Psoas muscle (tissue), 8 donors: ENCODE measurements around the gene RIN1. TPM values are rescaled to one million over a fixed set of nuclear protein-coding genes. Genes with fewer than 3 reads are reported as not detected.

Experiments used
- ATAC-seq, 4 donors: fragments of 200-7000 bp; cut with Tn5 transposase; one replicate each; pipeline ENCODE4 v1.9.1; 2020; ENCODE audit warnings: moderate library complexity in 3 of 4, mild to moderate bottlenecking in 2 of 4
- DNase-seq, 2 donors: peaks; one replicate each; pipeline ENCODE4 v3.0.0-alpha.2; 2020
- H3K27ac ChIP-seq: fragments of 200-600 bp; one replicate; pipeline ENCODE4 v1.8.0; 2022
- H3K27me3 ChIP-seq, 3 donors: fragments of 200-600 bp in 1 of 3; one replicate each; pipeline versions ENCODE4 v1.6.1 to v1.8.0; 2013 to 2022; ENCODE audit warnings: low read length in 2 of 3, mild to moderate bottlenecking in 2 of 3, moderate library complexity in 1 of 3; ENCODE audit not compliant: insufficient read depth in 3 of 3
- H3K36me3 ChIP-seq, 2 donors: fragments of 200-600 bp in 1 of 2; one replicate each; pipeline versions ENCODE4 v1.6.1 to v1.8.0; 2013 to 2022; ENCODE audit warnings: low read depth in 1 of 2, mild to moderate bottlenecking in 1 of 2, moderate library complexity in 1 of 2; ENCODE audit not compliant: insufficient read depth in 1 of 2
- H3K4me1 ChIP-seq: fragments of 200-600 bp; one replicate; pipeline ENCODE4 v1.8.0; 2022
- H3K4me3 ChIP-seq: fragments of 200-600 bp; one replicate; pipeline ENCODE4 v1.8.0; 2022; ENCODE audit warnings: mild to moderate bottlenecking
- H3K9me3 ChIP-seq: fragments of 200-600 bp; one replicate; pipeline ENCODE4 v1.8.0; 2022
- CTCF ChIP-seq: fragments of 200-600 bp; IDR thresholded peaks from one replicate; pipeline ENCODE4 v1.8.0; 2022; ENCODE audit warnings: antibody characterized with exemption
- WGBS, 3 donors: extraction: QIAGEN DNeasy Blood & Tissue Kit; methylation state at CpG; one replicate each; pipeline versions ENCODE4 v1.1.6 to v1.1.7; 2013; 5-methylcytosine and 5-hydroxymethylcytosine counted together
- intact Hi-C, 2 donors: fragments of 100-400 bp; cut with DNase I; formaldehyde crosslinking; loops; one replicate each; pipeline versions ENCODE4 v1.11.0 to v1.14.2; 2022
- polyA plus RNA-seq, 3 donors: library from polyadenylated mRNA; stranded (reverse); fragments of 200-250 nt; gene quantifications; one replicate each; pipeline ENCODE4 v1.2.3, GENCODE V29; 2013
- total RNA-seq, 4 donors: library from RNA; stranded (reverse); fragmentation: NEBNext Ultra II Directional in 2 of 4; extraction: Animal tissue kit (Norgen Biotek cat#: 25700) in 2 of 4; gene quantifications; one replicate each; pipeline versions ENCODE4 v1.2.1 to v1.2.4, GENCODE V29; 2021 to 2023
- donor health status: healthy with polysubstance abuse.
- donor health status: DM: no; HTN: no; CAD: no; lungs with moderate emphysema.
- donor health status: Bipolar disorder and iron deficiency.
- donor health status: healthy.
- donor health status: DM: yes; HTN: yes; CAD: no.
- donor health status: DM: no; HTN: no; CAD: no.
- donor health status: DM: no; HTN: no; CAD: no.
- donor health status: DM: yes; HTN: yes; CAD: no.

RIN1 gene
- total and polyA plus RNA-seq, 7 donors, result 1.2 to 38.0 (median 5.7) TPM

GRCh38 chr11:66338276-66339161 is 2.3 kb upstream of the RIN1 start:
- TF ChIP-seq CTCF, result no peak
- DNase-seq, result peak in 1 of 2 donors; percentile 51
- Histone ChIP-seq H3K27ac (no peak overlapping the region), H3K9me3 (no peaks in the 10 kb centered on the region), H3K36me3 (peaks cover 0 to 61% of the 10 kb centered on the region in 2 donors), H3K4me3 (no peak overlapping the region), H3K4me1 (peaks cover 31% of the 10 kb centered on the region), H3K27me3 (no peaks in the 10 kb centered on the region)
- 80 to 89% (median 83%) methylated on average over 16 to 17 of the region's 17 CpGs for WGBS, 3 donors
- ATAC-seq, result no peak
- intact Hi-C loops, result no loop called here

GRCh38 chr11:66337103-66337899 is 1.1 kb upstream of the RIN1 start:
- intact Hi-C loops, result no loop called here

GRCh38 chr11:66335531-66336233 is 552 bp downstream of the RIN1 start:
- ATAC-seq, result peak; percentile 35 to 56 (median 45)
- H3K36me3 ChIP-seq, result peaks cover 0 to 56% of the 10 kb centered on the region in 2 donors
- H3K4me3 ChIP-seq, result peak overlapping the region; percentile 78
- peak; percentile 47 to 72 for DNase-seq
- peaks cover 31% of the 10 kb centered on the region for H3K4me1 ChIP-seq
- peak overlapping the region; percentile 89 for H3K27ac ChIP-seq
- H3K9me3 ChIP-seq, result no peaks in the 10 kb centered on the region
- TF ChIP-seq CTCF, result no peak
- intact Hi-C loops, result no loop called here
- 7 to 11% (median 11%) methylated on average over 30 to 35 of the region's 35 CpGs for WGBS, 3 donors
- H3K27me3 ChIP-seq, result no peaks in the 10 kb centered on the region

More at GRCh38 chr11:66337103-66337899, 1.1 kb upstream of the RIN1 start:
- 40 to 53% (median 43%) methylated on average over 17 to 18 of the region's 18 CpGs for WGBS, 3 donors
- no peak for TF ChIP-seq CTCF
- Histone ChIP-seq H3K36me3 (peaks cover 0 to 67% of the 10 kb centered on the region in 2 donors), H3K4me1 (peaks cover 31% of the 10 kb centered on the region), H3K9me3 (no peaks in the 10 kb centered on the region), H3K27ac (peak overlapping the region; percentile 89), H3K4me3 (peak overlapping the region; percentile 78), H3K27me3 (no peaks in the 10 kb centered on the region)
- DNase-seq (peak in 1 of 2 donors; percentile 50), ATAC-seq (no peak)

- peaks cover 0 to 47% of the 10 kb centered on the region in 2 donors for H3K36me3 ChIP-seq
- no peaks in the 10 kb centered on the region for H3K27me3 ChIP-seq
- peak overlapping the region; percentile 89 for H3K27ac ChIP-seq
- peak overlapping the region; percentile 78 for H3K4me3 ChIP-seq
- H3K9me3 ChIP-seq, result no peaks in the 10 kb centered on the region
- H3K4me1 ChIP-seq, result peaks cover 31% of the 10 kb centered on the region
- peak in 1 of 2 donors; percentile 56 for DNase-seq
- intact Hi-C loops, result no loop called here
- no peak for TF ChIP-seq CTCF
- 73 to 81% (median 75%) methylated on average over 36 to 42 of the region's 42 CpGs for WGBS, 3 donors
- ATAC-seq, result no peak
These were observed 1.4 kb downstream of the RIN1 start for GRCh38 chr11:66334605-66335442.
